Smooth muscle cell (in vitro differentiated cells): ENCODE data around the gene SPATA2. TPM values are rescaled to one million over a fixed set of nuclear protein-coding genes. Genes with fewer than 3 reads are reported as not detected.

ENCODE experiments used
- DNase-seq: peaks from one replicate; lab custom pipeline; 2025; ENCODE audit not compliant: unreplicated experiment; lab: John Stamatoyannopoulos, UW
- H2AFZ ChIP-seq: fragments of 200-600 bp; sonication (generic); 2 replicates; pipeline ENCODE4 v1.6.0; 2016; ENCODE audit warnings: antibody characterized with exemption, low read depth, mild to moderate bottlenecking
- H3F3A ChIP-seq: fragments of 200-600 bp; sonication (generic); 2 replicates; pipeline ENCODE4 v1.6.0; 2017; ENCODE audit warnings: antibody characterized with exemption, low read depth
- H3K27ac ChIP-seq: fragments of 200-600 bp; sonication (generic); 2 replicates; pipeline ENCODE4 v1.5.1; 2016; ENCODE audit warnings: low read depth, mild to moderate bottlenecking
- H3K27me3 ChIP-seq: fragments of 200-600 bp; sonication (generic); 2 replicates; pipeline ENCODE4 v1.6.1; 2016; ENCODE audit warnings: low read depth, mild to moderate bottlenecking
- H3K36me3 ChIP-seq: fragments of 200-600 bp; sonication (generic); 2 replicates; pipeline ENCODE4 v1.5.1; 2016; ENCODE audit warnings: low read depth
- H3K4me1 ChIP-seq: fragments of 200-600 bp; sonication (generic); 2 replicates; pipeline ENCODE4 v1.5.1; 2016; ENCODE audit warnings: low read depth
- H3K4me2 ChIP-seq: fragments of 200-600 bp; sonication (generic); 2 replicates; pipeline ENCODE4 v1.6.0; 2016; ENCODE audit warnings: mild to moderate bottlenecking
- H3K4me3 ChIP-seq: fragments of 200-600 bp; sonication (generic); 2 replicates; pipeline ENCODE4 v1.5.1; 2016; ENCODE audit warnings: mild to moderate bottlenecking
- H3K79me2 ChIP-seq: fragments of 200-600 bp; sonication (generic); 2 replicates; pipeline ENCODE4 v1.6.0; 2016; ENCODE audit warnings: low read depth, mild to moderate bottlenecking
- H3K9ac ChIP-seq: fragments of 200-600 bp; sonication (generic); 2 replicates; pipeline ENCODE4 v1.6.0; 2016; ENCODE audit warnings: low read depth
- H3K9me3 ChIP-seq: fragments of 200-600 bp; sonication (generic); replicated peaks from 2 replicates; pipeline ENCODE4 v1.5.1; 2016; ENCODE audit warnings: low read depth
- H4K20me1 ChIP-seq: fragments of 200-600 bp; sonication (generic); 2 replicates; pipeline ENCODE4 v1.6.0; 2016; ENCODE audit warnings: low read depth
- CTCF ChIP-seq: fragments of 200-600 bp; sonication (generic); IDR thresholded peaks from 2 replicates; pipeline ENCODE4 v1.5.1; 2017; ENCODE audit warnings: borderline replicate concordance, mild to moderate bottlenecking, antibody characterized with exemption; ENCODE audit not compliant: insufficient read depth, poor library complexity, severe bottlenecking
- WGBS: methylation state at CpG from one replicate; pipeline ENCODE4 v1.1.7; 2016; ENCODE audit warnings: low lambda C conversion rate; 5-methylcytosine and 5-hydroxymethylcytosine counted together
- polyA plus RNA-seq: library from polyadenylated mRNA; unstranded; fragments of >200 nt; fragmentation: Nextera tagmentation; extraction: Ambion mirVana; gene quantifications from 2 replicates; pipeline ENCODE4 v1.2.1, GENCODE V29; 2016
- total RNA-seq: library from RNA; depleted of rRNA; stranded (reverse); fragments of >200 nt; gene quantifications from 2 replicates; pipeline ENCODE4 v1.2.3, GENCODE V29; 2014

Gene SPATA2
- total and polyA plus RNA-seq, 2 experiments from 2014 or later = 3.9 to 9.9 TPM

DNA sequence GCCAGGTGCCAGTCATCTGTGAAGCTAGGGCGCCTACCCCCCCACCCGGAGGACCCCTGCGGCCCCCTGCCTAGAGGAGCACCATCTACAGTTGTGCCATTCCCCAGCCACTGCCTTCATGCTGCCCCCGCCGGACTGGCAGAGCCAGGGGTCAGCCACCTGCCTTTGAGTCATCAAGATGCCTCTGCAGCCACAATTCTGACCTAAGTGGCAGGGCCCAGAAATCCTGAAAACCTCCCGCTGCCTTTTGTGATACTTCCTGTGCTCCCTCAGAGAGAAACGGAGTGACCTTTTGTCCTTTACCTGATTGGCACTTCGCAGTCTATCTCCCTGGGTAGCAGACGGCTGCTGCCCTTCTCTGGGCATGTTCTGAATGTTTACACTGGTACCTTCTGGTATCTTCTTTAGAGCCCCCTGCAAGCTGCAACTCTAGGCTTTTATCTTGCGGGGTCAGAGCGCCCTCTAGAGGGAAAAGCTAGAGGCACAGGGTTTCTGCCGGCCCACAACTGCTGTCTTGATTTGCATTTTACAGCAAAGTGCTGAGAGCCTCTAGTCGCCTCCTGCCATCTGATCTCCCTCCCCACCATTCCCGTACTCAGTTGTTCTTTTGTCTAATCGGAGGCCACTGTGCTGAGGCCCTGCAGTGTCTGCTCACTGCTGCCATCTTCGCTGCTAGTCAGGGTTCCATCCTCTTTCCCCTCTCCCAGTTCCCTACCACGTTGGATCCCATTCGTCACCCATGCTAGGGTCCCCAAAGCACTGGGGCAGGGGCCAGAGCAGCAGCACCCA is 26.9 kb downstream of the SPATA2 start:
- TF ChIP-seq CTCF = peak; percentile 92
- Histone ChIP-seq H3K36me3 (no peaks in the 10 kb centered on the region), H2AFZ (no peak overlapping the region), H3F3A (no peaks in the 10 kb centered on the region), H3K4me1 (peaks cover 14% of the 10 kb centered on the region), H3K79me2 (no peaks in the 10 kb centered on the region), H3K27me3 (no peaks in the 10 kb centered on the region), H3K9me3 (no peaks in the 10 kb centered on the region), H3K27ac (no peak overlapping the region), H3K4me2 (no peak overlapping the region), H3K9ac (no peak overlapping the region), H3K4me3 (no peak overlapping the region), H4K20me1 (peaks cover 19% of the 10 kb centered on the region)
- peak; percentile 19 for DNase-seq
- 50% methylated on average over 18 of the region's 18 CpGs for WGBS

DNA sequence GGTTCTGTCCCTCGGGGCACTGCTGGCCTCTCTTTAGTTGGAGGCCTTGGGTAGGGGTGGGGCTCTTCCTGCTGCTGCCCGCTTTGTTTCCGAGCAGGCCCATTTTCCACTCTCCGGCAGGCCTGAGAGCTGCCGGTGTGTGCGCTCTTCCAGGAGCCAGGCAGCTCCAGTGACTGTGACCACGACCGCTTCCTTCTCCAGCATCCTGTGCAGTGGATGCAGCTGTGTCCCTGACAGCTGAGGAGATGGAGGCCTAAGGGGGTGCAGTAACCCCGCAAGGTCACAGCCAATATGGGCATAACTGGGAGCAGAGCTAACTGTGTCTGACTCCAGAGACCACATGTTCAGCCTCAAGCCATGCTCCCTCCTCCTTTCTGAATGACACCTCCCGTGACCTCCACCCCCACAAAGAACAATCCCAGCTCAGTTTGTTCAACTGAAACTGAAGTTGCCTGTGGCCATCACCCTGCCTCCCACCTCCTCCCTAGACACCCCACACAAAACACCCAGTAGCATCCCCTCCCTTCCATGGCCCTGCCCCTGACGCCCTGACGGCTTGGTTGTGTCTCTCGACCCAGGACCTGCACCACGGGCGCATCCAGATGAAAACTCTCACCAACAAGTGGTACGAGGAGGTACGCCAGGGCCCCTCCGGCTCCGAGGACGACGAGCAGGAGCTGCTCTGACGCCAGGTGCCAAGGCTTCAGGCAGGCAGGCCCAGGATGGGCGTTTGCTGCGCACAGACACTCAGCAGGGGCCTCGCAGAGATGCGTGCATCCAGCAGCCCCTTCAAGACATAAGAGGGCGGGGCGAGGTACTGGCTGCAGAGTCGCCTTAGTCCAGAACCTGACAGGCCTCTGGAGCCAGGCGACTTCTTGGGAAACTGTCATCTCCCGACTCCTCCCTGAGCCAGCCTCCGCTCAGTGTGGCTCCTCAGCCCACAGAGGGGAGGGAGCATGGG is 27.8 kb downstream of the SPATA2 start:
- Histone ChIP-seq H3K79me2 (no peaks in the 10 kb centered on the region), H3K27ac (no peak overlapping the region), H3K4me1 (peaks cover 14% of the 10 kb centered on the region), H3K36me3 (no peaks in the 10 kb centered on the region), H3K9me3 (no peaks in the 10 kb centered on the region), H2AFZ (no peak overlapping the region), H3K9ac (no peak overlapping the region), H3K4me2 (no peak overlapping the region), H3K4me3 (no peak overlapping the region), H4K20me1 (peaks cover 10% of the 10 kb centered on the region), H3K27me3 (no peaks in the 10 kb centered on the region), H3F3A (no peaks in the 10 kb centered on the region)
- no peak for TF ChIP-seq CTCF
- 95% methylated on average over 31 of the region's 32 CpGs for WGBS
- no peak for DNase-seq

GRCh38 chr20:49886571-49887213 is 28.6 kb downstream of the SPATA2 start:
- Histone ChIP-seq H3K9ac (no peak overlapping the region), H3K36me3 (no peaks in the 10 kb centered on the region), H3K4me3 (no peak overlapping the region), H3F3A (no peaks in the 10 kb centered on the region), H3K4me1 (peaks cover 11% of the 10 kb centered on the region), H2AFZ (no peak overlapping the region), H3K4me2 (no peak overlapping the region), H3K79me2 (no peaks in the 10 kb centered on the region), H4K20me1 (peaks cover 5% of the 10 kb centered on the region), H3K9me3 (no peaks in the 10 kb centered on the region), H3K27me3 (no peaks in the 10 kb centered on the region), H3K27ac (no peak overlapping the region)
- no peak for TF ChIP-seq CTCF
- WGBS = 93% methylated on average over 24 of the region's 30 CpGs
- no peak for DNase-seq
